ENCODE data around the gene BNIP3.

BNIP3 gene

GRCh38 chr10:131981429-131982184 is at the start of gene BNIP3:
BNIP3 (minus strand) TSS chr10:131981923; CDS start chr10:131981806, 117 bp downstream.
- no peak for TF ChIP-seq ZFX (IDR thresholded peaks at IDR 0.05; ENCODE audit: borderline replicate concordance)
- peak; percentile 18 for TF ChIP-seq CTCF (IDR thresholded peaks at IDR 0.05)
- H3K27ac ChIP-seq: no peak within 1 kb of the TSS

GRCh38 chr10:132030898-132031463 is 49.3 kb upstream of the BNIP3 start:
- TF ChIP-seq CTCF (IDR thresholded peaks at IDR 0.05): no peak

GRCh38 chr10:132028706-132029105 is 47.0 kb upstream of the BNIP3 start:
- TF ChIP-seq ZFX (IDR thresholded peaks at IDR 0.05; ENCODE audit: borderline replicate concordance): no peak
- TF ChIP-seq CTCF (IDR thresholded peaks at IDR 0.05): no peak
- no peak overlapping the region for H3K27ac ChIP-seq

More at GRCh38 chr10:132030898-132031463, 49.3 kb upstream of the BNIP3 start:
- H3K27ac ChIP-seq: no peak overlapping the region

GRCh38 chr10:132027423-132027983 is 45.8 kb upstream of the BNIP3 start:
- no peak for TF ChIP-seq ZFX (IDR thresholded peaks at IDR 0.05; ENCODE audit: borderline replicate concordance)
- TF ChIP-seq CTCF (IDR thresholded peaks at IDR 0.05): no peak
- H3K27ac ChIP-seq: no peak overlapping the region

GRCh38 chr10:132023092-132023811 is 41.5 kb upstream of the BNIP3 start:
- TF ChIP-seq CTCF (IDR thresholded peaks at IDR 0.05) (peak; percentile 97), ZFX (IDR thresholded peaks at IDR 0.05; ENCODE audit: borderline replicate concordance) (no peak)
- no peak overlapping the region for H3K27ac ChIP-seq

GRCh38 chr10:132022241-132022640 is 40.5 kb upstream of the BNIP3 start:
- TF ChIP-seq CTCF (IDR thresholded peaks at IDR 0.05) (no peak), ZFX (IDR thresholded peaks at IDR 0.05; ENCODE audit: borderline replicate concordance) (no peak)
- H3K27ac ChIP-seq: no peak overlapping the region
